GM18858 (cell line): Measurements from ENCODE around the gene TRIM41.
"Not testable (repeated sequence)": the region's sequence is repeated elsewhere in the genome, so short reads cannot be mapped to it uniquely, and the experiment has no call there.

ENCODE experiments used
- ATAC-seq: cut with Tn5 transposase; IDR thresholded peaks from one replicate; pipeline ENCODE4 v1.9.1; 2021; ENCODE audit not compliant: unreplicated experiment

TRIM41 gene

GRCh38 chr5:181210148-181210547 is 12.9 kb upstream of the TRIM41 start:
- not testable (repeated sequence) for ATAC-seq

GRCh38 chr5:181210698-181211097 is 12.4 kb upstream of the TRIM41 start:
- ATAC-seq = not testable (repeated sequence)

GRCh38 chr5:181211208-181211607 is 11.9 kb upstream of the TRIM41 start:
- ATAC-seq = no peak

- no peak for ATAC-seq
Observed at GRCh38 chr5:181212080-181212479, 11.0 kb upstream of the TRIM41 start.

- no peak for ATAC-seq
Observed at GRCh38 chr5:181212934-181213333, 10.1 kb upstream of the TRIM41 start.

- ATAC-seq = not testable (repeated sequence)
Observed at GRCh38 chr5:181214249-181214648, 8.8 kb upstream of the TRIM41 start.

- no peak for ATAC-seq
Observed at GRCh38 chr5:181215997-181216989, 6.8 kb upstream of the TRIM41 start.

- no peak for ATAC-seq
Observed at GRCh38 chr5:181217111-181217802, 5.8 kb upstream of the TRIM41 start.

- no peak for ATAC-seq
Observed at GRCh38 chr5:181217803-181218062, 5.3 kb upstream of the TRIM41 start.

GRCh38 chr5:181218795-181219124 is 4.3 kb upstream of the TRIM41 start:
- no peak for ATAC-seq

GRCh38 chr5:181219262-181220177 is 3.6 kb upstream of the TRIM41 start:
- no peak for ATAC-seq

- no peak for ATAC-seq
Observed at GRCh38 chr5:181220178-181220515, 2.9 kb upstream of the TRIM41 start.

GRCh38 chr5:181221105-181221791 is 1.8 kb upstream of the TRIM41 start:
- ATAC-seq = no peak

- ATAC-seq = peak; percentile 23
Observed at GRCh38 chr5:181221792-181222629, 1.1 kb upstream of the TRIM41 start.

GRCh38 chr5:181222630-181223057 is 437 bp upstream of the TRIM41 start:
- no peak for ATAC-seq

GRCh38 chr5:181223729-181224389 is 778 bp downstream of the TRIM41 start:
- no peak for ATAC-seq

GRCh38 chr5:181224390-181225229 is 1.5 kb downstream of the TRIM41 start:
- ATAC-seq = no peak

- ATAC-seq = no peak
Observed at GRCh38 chr5:181229996-181230395, 6.9 kb downstream of the TRIM41 start.

GRCh38 chr5:181230551-181230950 is 7.5 kb downstream of the TRIM41 start:
- ATAC-seq = no peak
